ENCODE data around the gene KIF11. TPM values are rescaled to one million over a fixed set of nuclear protein-coding genes. Genes with fewer than 3 reads are reported as not detected.

The KIF11 gene
- total and polyA plus RNA-seq, 2 of the 4 experiments (the other 2 are of a cell fraction) = 8.8 to 18.3 TPM

DNA sequence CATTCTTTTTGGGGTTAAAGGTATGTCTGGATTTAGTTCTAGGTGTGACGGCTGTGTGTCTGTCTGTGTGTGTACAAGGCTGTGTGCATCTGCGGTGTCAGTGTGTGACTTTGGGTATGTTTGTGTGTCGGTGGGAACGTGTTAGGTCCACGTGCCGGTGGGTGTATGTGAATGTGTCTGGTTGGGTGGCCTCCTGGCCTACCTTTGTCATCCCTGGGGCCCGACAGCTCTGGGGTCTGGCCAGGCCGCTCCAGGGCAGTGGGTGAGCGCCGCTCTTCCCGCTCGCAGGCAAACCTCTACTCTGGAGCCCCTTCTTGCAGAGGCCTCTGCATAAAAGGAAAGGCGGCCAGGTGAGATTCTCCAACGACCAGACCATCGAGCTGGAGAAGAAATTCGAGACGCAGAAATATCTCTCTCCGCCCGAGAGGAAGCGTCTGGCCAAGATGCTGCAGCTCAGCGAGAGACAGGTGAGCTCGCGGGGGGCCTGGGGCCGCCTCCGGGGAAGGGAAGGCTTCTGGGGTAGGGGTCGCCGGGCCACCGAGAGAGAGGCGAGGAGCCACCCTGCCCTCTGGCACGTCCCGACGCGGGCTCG, 99.2 kb downstream of the KIF11 start:
- no TSS peak for BruUV-seq (replicated peaks)
- dilution Hi-C loops (cut with HindIII; ENCODE audit: low sequenced_read_pairs, unreplicated experiment) = no loop called here

More for the DNA sequence above, 99.2 kb downstream of the KIF11 start:
- ATAC-seq (ENCODE audit: low read depth) = no peak
- H3K79me1 ChIP-seq (ENCODE audit: low read depth in 1 of 2, low read length in 2 of 2) = peaks cover 16 to 53% of the 10 kb centered on the region in 2 experiments; a peak in 3 of 4 replicates
- peaks cover 8% of the 10 kb centered on the region; the same call in 1 of the 2 replicates for H3K9me1 ChIP-seq (ENCODE audit: insufficient read depth, low read length)
- H3K4me3 ChIP-seq (ENCODE audit: insufficient read depth, low read depth, low read length) = peak overlapping the region; percentile 10; the same call in 1 of the 2 replicates
- H4K20me1 ChIP-seq (ENCODE audit: insufficient read depth, low read length) = 0 out of 2 replicates have a peak, but pooled peaks cover 3% of the 10 kb centered on the region
- H3K9ac ChIP-seq (ENCODE audit: low read depth, low read length) = peak overlapping the region; percentile 16
- H3K23ac ChIP-seq (ENCODE audit: low read depth, low read length) = peak overlapping the region; percentile 72
- ChIA-PET CTCF (no interaction called here), POLR2A (ENCODE audit: unreplicated experiment) (no interaction called here)
- peak overlapping the region; percentile 7; the same call in 1 of the 2 replicates for H3K4ac ChIP-seq (ENCODE audit: low read depth, low read length)
- H2BK5ac ChIP-seq (ENCODE audit: low read depth, low read length, poor library complexity, severe bottlenecking) = no peak overlapping the region
- H3K56ac ChIP-seq (ENCODE audit: extremely low read depth, insufficient read depth, low read length) = no peak overlapping the region
- H2AK9ac ChIP-seq (replicated peaks; ENCODE audit: low read depth, low read length, poor library complexity) = peak overlapping the region; percentile 48
- H3K36me3 ChIP-seq (ENCODE audit: control insufficient read depth, insufficient read depth, low read length) = peaks cover 9% of the 10 kb centered on the region
- H3K14ac ChIP-seq (replicated peaks; ENCODE audit: low read depth, low read length) = peak overlapping the region; percentile 8; the same call in 1 of the 2 replicates
- no peak for DNase-seq
- H3K9me3 ChIP-seq (ENCODE audit: control insufficient read depth, insufficient read depth, low read length) = no peaks in the 10 kb centered on the region
- H2AK5ac ChIP-seq (ENCODE audit: low read depth, low read length) = peak overlapping the region; percentile 41
- no peak for TF ChIP-seq RCOR1 (IDR thresholded peaks at IDR 0.05; ENCODE audit: insufficient replicate concordance, low read length)
- no peak for TF ChIP-seq FOS (IDR thresholded peaks at IDR 0.05; ENCODE audit: low read depth, low read length)
- no peak for TF ChIP-seq POLR2A (IDR thresholded peaks at IDR 0.05; ENCODE audit: low read depth, low read length)
- TF ChIP-seq RAD21 (IDR thresholded peaks at IDR 0.05; ENCODE audit: low read length) = no peak
- no peak for TF ChIP-seq CEBPB (IDR thresholded peaks at IDR 0.05; ENCODE audit: low read depth, low read length)
- no peak for TF ChIP-seq CHD1 (IDR thresholded peaks at IDR 0.05; ENCODE audit: low read depth, low read length)
- no peak for TF ChIP-seq BHLHE40 (IDR thresholded peaks at IDR 0.05; ENCODE audit: low read depth, low read length)
- TF ChIP-seq MXI1 (IDR thresholded peaks at IDR 0.05; ENCODE audit: borderline replicate concordance, low read depth, low read length) = no peak
- TF ChIP-seq SMC3 (IDR thresholded peaks at IDR 0.05; ENCODE audit: low read depth, low read length) = no peak
- no peak for TF ChIP-seq CTCF (conservative IDR thresholded peaks at IDR 0.05; ENCODE audit: low read depth, low read length)
- no peak for TF ChIP-seq NFE2L2 (IDR thresholded peaks at IDR 0.05; ENCODE audit: low read depth, low read length)
- H4K91ac ChIP-seq (ENCODE audit: insufficient read depth, low read depth, low read length) = no peak overlapping the region
- H3K18ac ChIP-seq (ENCODE audit: low read depth, low read length) = no peak overlapping the region
- H2BK15ac ChIP-seq (ENCODE audit: low read depth, low read length) = no peak overlapping the region
- WGBS, 2 experiments (ENCODE audit: extremely low coverage in 2 of 2, insufficient read length in 1 of 2) = 60% methylated on average over 10 of the region's 34 CpGs; no CpG with 5 or more reads in 1 of the 2 experiments
- no peak overlapping the region; the same call in 1 of the 2 replicates for H4K5ac ChIP-seq (ENCODE audit: low read depth, low read length)
- H3K4me1 ChIP-seq (ENCODE audit: control insufficient read depth, insufficient read depth, low read length) = peaks cover 23% of the 10 kb centered on the region
- in situ Hi-C loops (cut with MboI; ENCODE audit: low sequenced_read_pairs) (no loop called here), intact Hi-C loops (cut with micrococcal nuclease) (loop anchor here (5.0 kb wide), 1 partner anchor 130 kb away; no protein-coding TSS in a partner anchor)
- peak overlapping the region in 1 of 2 experiments; percentile 72; a peak in 1 of 4 replicates for H4K8ac ChIP-seq (ENCODE audit: low read depth in 2 of 2, low read length in 2 of 2)
- peak overlapping the region; percentile 75 for H3K4me2 ChIP-seq (ENCODE audit: low read depth, low read length)
- peak overlapping the region; percentile 3; the same call in 1 of the 2 replicates for H3K27ac ChIP-seq (ENCODE audit: insufficient read depth, low read length)
- no peak overlapping the region for H2BK120ac ChIP-seq (ENCODE audit: low read depth, low read length)
- H2BK20ac ChIP-seq (ENCODE audit: low read depth, low read length) = no peak overlapping the region
- peak overlapping the region; percentile 24 for H2AFZ ChIP-seq (replicated peaks; ENCODE audit: low read length, poor library complexity)
- H3K27me3 ChIP-seq (ENCODE audit: control insufficient read depth, insufficient read depth, low read length) = no peaks in the 10 kb centered on the region
